ENCODE measurements around the gene GRIFIN.

GRIFIN gene

GRCh38 chr7:2507208-2507916 lies 31.2 kb upstream of the GRIFIN start:
- TF ChIP-seq CTCF (conservative IDR thresholded peaks at IDR 0.05) (no peak), ZFX (IDR thresholded peaks at IDR 0.05) (no peak)
- no peak overlapping the region for H3K27ac ChIP-seq

- TF ChIP-seq CTCF (conservative IDR thresholded peaks at IDR 0.05) (no peak), ZFX (IDR thresholded peaks at IDR 0.05) (no peak)
- H3K27ac ChIP-seq = no peak overlapping the region
Measured at GRCh38 chr7:2505401-2505800, 29.2 kb upstream of the GRIFIN start.

GRCh38 chr7:2504889-2505375 lies 28.7 kb upstream of the GRIFIN start:
- H3K27ac ChIP-seq = no peak overlapping the region
- TF ChIP-seq ZFX (IDR thresholded peaks at IDR 0.05) = no peak
- no peak for TF ChIP-seq CTCF (conservative IDR thresholded peaks at IDR 0.05)

- H3K27ac ChIP-seq = no peak overlapping the region
- no peak for TF ChIP-seq ZFX (IDR thresholded peaks at IDR 0.05)
- no peak for TF ChIP-seq CTCF (conservative IDR thresholded peaks at IDR 0.05)
Measured at GRCh38 chr7:2504128-2504888, 28.1 kb upstream of the GRIFIN start.

GRCh38 chr7:2503056-2503941 lies 27.1 kb upstream of the GRIFIN start:
- TF ChIP-seq ZFX (IDR thresholded peaks at IDR 0.05) (no peak), CTCF (conservative IDR thresholded peaks at IDR 0.05) (no peak)
- H3K27ac ChIP-seq = no peak overlapping the region

GRCh38 chr7:2502647-2502966 lies 26.4 kb upstream of the GRIFIN start:
- no peak overlapping the region for H3K27ac ChIP-seq
- TF ChIP-seq CTCF (conservative IDR thresholded peaks at IDR 0.05) (no peak), ZFX (IDR thresholded peaks at IDR 0.05) (no peak)
